Right cardiac atrium (tissue), 5 donors: ENCODE measurements around the gene DEDD. TPM values are rescaled to one million over a fixed set of nuclear protein-coding genes. Genes with fewer than 3 reads are reported as not detected.

Source experiments
- polyA plus RNA-seq: library from polyadenylated mRNA; stranded (reverse); fragments of 200-250 nt; gene quantifications from one replicate; pipeline ENCODE4 v1.2.3, GENCODE V29; 2013
- total RNA-seq, 4 donors: library from RNA; stranded (reverse); fragmentation: NEBNext Ultra II Directional; extraction: Animal tissue kit (Norgen Biotek cat#: 25700); gene quantifications; one replicate each; pipeline ENCODE4 v1.2.1, GENCODE V29; 2021
- donor health status: healthy with polysubstance abuse.
- donor health status: DM: no; HTN: yes; CAD: no.
- donor health status: DM: no; HTN: no; CAD: no.
- donor health status: DM: no; HTN: yes; CAD: no; lungs with severe emphysema.
- donor health status: DM: yes; HTN: yes; CAD: no.

Gene DEDD
- total and polyA plus RNA-seq, 5 donors: 15.5 to 30.6 (median 28.4) TPM

Other genes with a start within 250 kb of the DEDD start
- gene ITLN1, start 247.5 kb downstream of the DEDD start, total RNA-seq: 10 to 100 TPM in 3 of 4 donors, 1 to 10 TPM in 1; 6.4 to 30.0 (median 21.2) TPM
- gene ITLN1, start 247.5 kb downstream of the DEDD start, polyA plus RNA-seq: 3.0 TPM
- 1 to 10 TPM in 2 of 4 donors, under 1 TPM in 2; 0.58 to 2.1 (median 0.94) TPM for gene ITLN2, start 177.9 kb downstream of the DEDD start, total RNA-seq
- 0.88 TPM for gene ITLN2, start 177.9 kb downstream of the DEDD start, polyA plus RNA-seq
- gene F11R, start 111.5 kb downstream of the DEDD start, total RNA-seq: 10 to 100 TPM; 18.8 to 27.2 (median 25.3) TPM
- 12.6 TPM for gene F11R, start 111.5 kb downstream of the DEDD start, polyA plus RNA-seq
- gene TSTD1, start 93.7 kb downstream of the DEDD start, total RNA-seq: 10 to 100 TPM; 23.5 to 46.8 (median 35.8) TPM
- gene TSTD1, start 93.7 kb downstream of the DEDD start, polyA plus RNA-seq: 63.6 TPM
- 10 to 100 TPM; 34.5 to 41.4 (median 40.7) TPM for gene USF1, start 86.7 kb downstream of the DEDD start, total RNA-seq
- gene USF1, start 86.7 kb downstream of the DEDD start, polyA plus RNA-seq: 32.8 TPM
- gene ARHGAP30, start 62.8 kb downstream of the DEDD start, total RNA-seq: 1 to 10 TPM; 2.7 to 5.0 (median 4.7) TPM
- gene ARHGAP30, start 62.8 kb downstream of the DEDD start, polyA plus RNA-seq: 1.5 TPM
- not detected for gene NECTIN4, start 43.1 kb downstream of the DEDD start, total RNA-seq
- gene NECTIN4, start 43.1 kb downstream of the DEDD start, polyA plus RNA-seq: 0.02 TPM
- 1 to 10 TPM; 3.4 to 5.4 (median 4.4) TPM for gene KLHDC9, start 34.3 kb downstream of the DEDD start, total RNA-seq
- gene KLHDC9, start 34.3 kb downstream of the DEDD start, polyA plus RNA-seq: 5.1 TPM
- 10 to 100 TPM; 44.9 to 58.6 (median 51.5) TPM for gene PFDN2, start 14.6 kb downstream of the DEDD start, total RNA-seq
- gene PFDN2, start 14.6 kb downstream of the DEDD start, polyA plus RNA-seq: 151 TPM
- gene NIT1, start 14.6 kb downstream of the DEDD start, total RNA-seq: 10 to 100 TPM; 28.0 to 33.5 (median 30.4) TPM
- gene NIT1, start 14.6 kb downstream of the DEDD start, polyA plus RNA-seq: 29.7 TPM
- 10 to 100 TPM; 82.6 to 91.0 (median 89.1) TPM for gene UFC1, start 21.3 kb upstream of the DEDD start, total RNA-seq
- 99.9 TPM for gene UFC1, start 21.3 kb upstream of the DEDD start, polyA plus RNA-seq
- 10 to 100 TPM; 14.9 to 25.7 (median 20.9) TPM for gene USP21, start 26.8 kb upstream of the DEDD start, total RNA-seq
- 18.1 TPM for gene USP21, start 26.8 kb upstream of the DEDD start, polyA plus RNA-seq
- gene PPOX, start 33.8 kb upstream of the DEDD start, total RNA-seq: 10 to 100 TPM; 11.4 to 16.0 (median 14.9) TPM
- 15.2 TPM for gene PPOX, start 33.8 kb upstream of the DEDD start, polyA plus RNA-seq
- gene B4GALT3, start 44.8 kb upstream of the DEDD start, total RNA-seq: 10 to 100 TPM; 16.0 to 21.0 (median 19.7) TPM
- 17.5 TPM for gene B4GALT3, start 44.8 kb upstream of the DEDD start, polyA plus RNA-seq
- gene ADAMTS4, start 66.4 kb upstream of the DEDD start, total RNA-seq: 100 to 1,000 TPM in 1 of 4 donors, 10 to 100 TPM in 2, 1 to 10 TPM in 1; 6.9 to 111 (median 17.2) TPM
- 24.4 TPM for gene ADAMTS4, start 66.4 kb upstream of the DEDD start, polyA plus RNA-seq
- 100 to 1,000 TPM; 162 to 229 (median 177) TPM for gene NDUFS2, start 69.7 kb upstream of the DEDD start, total RNA-seq
- 219 TPM for gene NDUFS2, start 69.7 kb upstream of the DEDD start, polyA plus RNA-seq
- 10 to 100 TPM; 23.3 to 44.3 (median 32.9) TPM for gene FCER1G, start 82.6 kb upstream of the DEDD start, total RNA-seq
- gene FCER1G, start 82.6 kb upstream of the DEDD start, polyA plus RNA-seq: 33.4 TPM
- gene APOA2, start 91.0 kb upstream of the DEDD start, total RNA-seq: not detected
- 0.34 TPM for gene APOA2, start 91.0 kb upstream of the DEDD start, polyA plus RNA-seq
- gene TOMM40L, start 93.4 kb upstream of the DEDD start, total RNA-seq: 10 to 100 TPM; 27.7 to 42.9 (median 32.1) TPM
- 31.9 TPM for gene TOMM40L, start 93.4 kb upstream of the DEDD start, polyA plus RNA-seq
- gene NR1I3, start 105.5 kb upstream of the DEDD start, total RNA-seq: not detected
- gene NR1I3, start 105.5 kb upstream of the DEDD start, polyA plus RNA-seq: 0.18 TPM
- under 1 TPM; 0.21 to 0.94 (median 0.57) TPM for gene PCP4L1, start 126.1 kb upstream of the DEDD start, total RNA-seq
- gene PCP4L1, start 126.1 kb upstream of the DEDD start, polyA plus RNA-seq: 0.45 TPM
- 10 to 100 TPM in 1 of 4 donors, 1 to 10 TPM in 3; 4.8 to 10.2 (median 8.5) TPM for gene MPZ, start 177.3 kb upstream of the DEDD start, total RNA-seq
- gene MPZ, start 177.3 kb upstream of the DEDD start, polyA plus RNA-seq: 23.2 TPM
- gene SDHC, start 181.7 kb upstream of the DEDD start, total RNA-seq: 100 to 1,000 TPM; 236 to 275 (median 248) TPM
- gene SDHC, start 181.7 kb upstream of the DEDD start, polyA plus RNA-seq: 167 TPM
- not detected for gene CFAP126, start 235.2 kb upstream of the DEDD start, total RNA-seq
- not detected for gene CFAP126, start 235.2 kb upstream of the DEDD start, polyA plus RNA-seq